KMS-11 (cell line): ENCODE measurements around the gene DLG2.

ENCODE experiments used
- H2AFZ ChIP-seq: fragments of 200-600 bp; sonication (generic); 2 replicates; pipeline ENCODE4 v1.6.1; 2016; ENCODE audit warnings: antibody characterized with exemption, mixed run types, low read depth
- H3K27ac ChIP-seq: fragments of 200-600 bp; sonication (generic); 2 replicates; pipeline ENCODE4 v1.6.1; 2016; ENCODE audit warnings: mild to moderate bottlenecking, mixed run types
- H3K27me3 ChIP-seq: fragments of 200-600 bp; sonication (generic); 2 replicates; pipeline ENCODE4 v1.6.1; 2017; ENCODE audit warnings: mild to moderate bottlenecking, low read depth, mixed run types, moderate library complexity; ENCODE audit not compliant: insufficient read depth
- H3K36me3 ChIP-seq: fragments of 200-600 bp; sonication (generic); 2 replicates; pipeline ENCODE4 v1.6.1; 2017; ENCODE audit warnings: mild to moderate bottlenecking, mixed run types; ENCODE audit not compliant: insufficient read depth
- H3K4me1 ChIP-seq: fragments of 200-600 bp; sonication (generic); 2 replicates; pipeline ENCODE4 v1.6.1; 2016; ENCODE audit warnings: mild to moderate bottlenecking, low read depth, mixed run types; ENCODE audit not compliant: poor library complexity, severe bottlenecking
- H3K4me2 ChIP-seq: fragments of 200-600 bp; sonication (generic); 2 replicates; pipeline ENCODE4 v1.7.0; 2016; ENCODE audit warnings: mild to moderate bottlenecking, mixed run types
- H3K4me3 ChIP-seq: fragments of 200-600 bp; sonication (generic); IDR thresholded peaks from 2 replicates; pipeline ENCODE4 v1.6.1; 2017; ENCODE audit warnings: low read depth, low read length, mixed read lengths; ENCODE audit not compliant: insufficient read depth
- H3K79me2 ChIP-seq: fragments of 200-600 bp; sonication (generic); 2 replicates; pipeline ENCODE4 v1.6.1; 2016; ENCODE audit warnings: low read depth, mixed run types; ENCODE audit not compliant: insufficient read depth
- H3K9ac ChIP-seq: fragments of 200-600 bp; sonication (generic); 2 replicates; pipeline ENCODE4 v1.6.1; 2016; ENCODE audit warnings: mild to moderate bottlenecking, mixed run types
- H4K20me1 ChIP-seq: fragments of 200-600 bp; sonication (generic); 2 replicates; pipeline ENCODE4 v1.6.1; 2016; ENCODE audit warnings: mild to moderate bottlenecking, mixed run types; ENCODE audit not compliant: insufficient read depth
- CTCF ChIP-seq: fragments of 200-600 bp; sonication (generic); conservative IDR thresholded peaks from 2 replicates; pipeline ENCODE4 v1.6.1; 2017; ENCODE audit warnings: low read depth, mild to moderate bottlenecking, antibody characterized with exemption, low read length, moderate library complexity, mixed read lengths

Gene DLG2

GRCh38 chr11:85539740-85540139 lies 87.4 kb downstream of the DLG2 start:
- H3K36me3 ChIP-seq, result no peaks in the 10 kb centered on the region
- no peak for TF ChIP-seq CTCF
- no peak overlapping the region for H3K4me2 ChIP-seq
- H3K4me3 ChIP-seq, result no peak overlapping the region
- H3K27me3 ChIP-seq, result no peaks in the 10 kb centered on the region
- no peak overlapping the region for H3K27ac ChIP-seq
- no peak overlapping the region for H3K9ac ChIP-seq
- no peak overlapping the region for H2AFZ ChIP-seq
- no peaks in the 10 kb centered on the region for H3K4me1 ChIP-seq
- no peaks in the 10 kb centered on the region for H3K79me2 ChIP-seq
- H4K20me1 ChIP-seq, result no peaks in the 10 kb centered on the region

GRCh38 chr11:85539029-85539689 lies 88.0 kb downstream of the DLG2 start:
- no peaks in the 10 kb centered on the region for H3K79me2 ChIP-seq
- no peaks in the 10 kb centered on the region for H4K20me1 ChIP-seq
- no peak overlapping the region for H3K4me3 ChIP-seq
- no peak overlapping the region for H2AFZ ChIP-seq
- no peak overlapping the region for H3K9ac ChIP-seq
- H3K36me3 ChIP-seq, result no peaks in the 10 kb centered on the region
- no peak overlapping the region for H3K4me2 ChIP-seq
- H3K27me3 ChIP-seq, result no peaks in the 10 kb centered on the region
- no peak overlapping the region for H3K27ac ChIP-seq
- no peak for TF ChIP-seq CTCF
- no peaks in the 10 kb centered on the region for H3K4me1 ChIP-seq

- Histone ChIP-seq H3K27ac (no peak overlapping the region), H3K4me2 (no peak overlapping the region), H3K4me1 (no peaks in the 10 kb centered on the region), H3K27me3 (no peaks in the 10 kb centered on the region), H3K4me3 (no peak overlapping the region), H3K79me2 (no peaks in the 10 kb centered on the region), H3K9ac (no peak overlapping the region), H4K20me1 (no peaks in the 10 kb centered on the region), H2AFZ (no peak overlapping the region), H3K36me3 (no peaks in the 10 kb centered on the region)
- TF ChIP-seq CTCF, result no peak
Observed at GRCh38 chr11:85536438-85536837, 90.7 kb downstream of the DLG2 start.

GRCh38 chr11:85534806-85535205 lies 92.3 kb downstream of the DLG2 start:
- no peak overlapping the region for H3K9ac ChIP-seq
- no peak overlapping the region for H2AFZ ChIP-seq
- H3K4me2 ChIP-seq, result no peak overlapping the region
- no peaks in the 10 kb centered on the region for H3K36me3 ChIP-seq
- no peaks in the 10 kb centered on the region for H3K27me3 ChIP-seq
- no peak overlapping the region for H3K27ac ChIP-seq
- H3K4me1 ChIP-seq, result no peaks in the 10 kb centered on the region
- H3K79me2 ChIP-seq, result no peaks in the 10 kb centered on the region
- no peak overlapping the region for H3K4me3 ChIP-seq
- TF ChIP-seq CTCF, result no peak
- H4K20me1 ChIP-seq, result no peaks in the 10 kb centered on the region
